Measurements from ENCODE around the gene MICAL2.

DNA sequence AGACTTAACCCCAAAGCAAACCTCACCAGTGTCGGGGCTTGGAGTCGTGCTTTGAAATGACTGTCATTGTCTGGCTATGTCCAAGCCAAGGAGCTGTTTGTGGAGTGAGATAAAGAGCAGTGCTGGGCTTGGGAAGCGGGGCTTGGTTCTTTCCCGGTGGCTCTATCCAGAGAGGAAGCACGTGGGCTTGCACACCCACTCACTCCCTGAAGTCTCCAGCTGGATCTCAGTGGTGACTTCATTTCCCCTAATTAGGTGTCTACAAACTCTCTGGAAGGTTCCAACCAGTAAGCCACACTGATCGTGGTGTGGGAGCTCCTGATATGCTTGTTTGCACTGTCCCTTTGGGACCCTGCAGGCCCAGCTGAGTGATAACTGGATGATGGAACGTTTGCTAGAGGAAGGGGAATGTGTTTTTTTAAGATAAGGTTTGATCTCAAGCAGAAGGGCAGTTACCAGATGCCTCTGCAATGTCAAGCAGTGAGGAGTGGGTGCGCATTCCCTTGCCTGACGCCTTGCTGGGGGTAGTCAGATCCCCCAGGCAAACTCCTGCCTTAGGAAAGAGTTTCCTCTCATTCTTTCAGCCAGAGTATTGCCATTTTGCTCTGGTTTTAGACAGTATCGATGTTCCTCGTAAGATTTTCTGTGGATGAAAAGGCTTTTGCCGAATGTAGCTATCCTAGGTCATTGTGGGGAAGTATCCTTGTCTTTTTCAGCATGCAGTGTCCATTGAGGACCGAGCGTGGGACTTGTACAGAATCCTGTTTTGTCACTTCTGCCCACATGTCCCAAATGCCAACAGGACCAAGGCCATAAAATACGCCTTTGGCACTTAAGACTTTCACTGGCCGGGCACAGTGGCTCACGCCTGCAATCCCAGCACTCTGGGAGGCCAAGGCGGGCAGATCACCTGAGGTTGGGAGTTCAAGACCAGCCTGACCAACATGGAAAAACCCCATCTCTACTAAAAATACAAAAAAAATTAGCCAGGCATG lies 90.9 kb downstream of the MICAL2 start:
- no peak for TF ChIP-seq CTCF (conservative IDR thresholded peaks at IDR 0.05; ENCODE audit: low read depth, low read length)
- no peak for TF ChIP-seq EZH2 (IDR thresholded peaks at IDR 0.05; ENCODE audit: low read length, unreplicated experiment)
- TF ChIP-seq EZH2phosphoT487 (IDR thresholded peaks at IDR 0.05; ENCODE audit: borderline replicate concordance, low read length) = no peak

Measured in PC-3 (cell line).